WTC11 (cell line): ENCODE data around the gene CYP3A5. TPM values are rescaled to one million over a fixed set of nuclear protein-coding genes. Genes with fewer than 3 reads are reported as not detected.

Source experiments
- ATAC-seq: fragments of 200-7000 bp; cut with Tn5 transposase; 2 replicates; pipeline ENCODE4 v1.10.0; 2021; ENCODE audit warnings: mild to moderate bottlenecking, moderate library complexity
- CTCF ChIA-PET: fragments of 300-600 bp; sonication (Branson Sonifier 250); formaldehyde crosslinking; loops from one replicate; lab custom pipeline; 2021; ENCODE audit warnings: antibody characterized with exemption; lab: Charles Lee
- POLR2A ChIA-PET: fragments of 350-600 bp; sonication (Branson Sonifier 250); formaldehyde crosslinking; loops from one replicate; lab custom pipeline; 2021; ENCODE audit warnings: antibody characterized with exemption; lab: Charles Lee
- DNase-seq: peaks from one replicate; pipeline ENCODE4 v3.0.0; 2021; ENCODE audit warnings: low spot score
- H3K27ac Mint-ChIP-seq: 2 replicates; pipeline ENCODE4 v1.8.0; 2021; ENCODE audit warnings: mixed read lengths
- H3K27me3 Mint-ChIP-seq: 2 replicates; pipeline ENCODE4 v1.8.0; 2021; ENCODE audit warnings: low read depth, mild to moderate bottlenecking, moderate library complexity, mixed read lengths
- H3K36me3 Mint-ChIP-seq: 2 replicates; pipeline ENCODE4 v1.8.0; 2021; ENCODE audit warnings: mixed read lengths
- H3K4me1 Mint-ChIP-seq: 2 replicates; pipeline ENCODE4 v1.8.0; 2022; ENCODE audit warnings: mixed read lengths
- H3K4me3 Mint-ChIP-seq: 2 replicates; pipeline ENCODE4 v1.8.0; 2021; ENCODE audit warnings: mild to moderate bottlenecking, moderate library complexity, mixed read lengths
- H3K9me3 Mint-ChIP-seq: 2 replicates; pipeline ENCODE4 v1.8.0; 2021; ENCODE audit warnings: mixed read lengths
- ATF1 ChIP-seq: sonication (generic); formaldehyde crosslinking; IDR thresholded peaks from 2 replicates; pipeline ENCODE4 v1.8.1; 2023; ENCODE audit warnings: mild to moderate bottlenecking, moderate library complexity, missing genetic modification reagents
- ATF3 ChIP-seq: sonication (generic); formaldehyde crosslinking; conservative IDR thresholded peaks from 2 replicates; pipeline ENCODE4 v1.8.1; 2022; ENCODE audit warnings: mild to moderate bottlenecking, missing genetic modification reagents
- CDX4 ChIP-seq: fragments of 250-450 bp; sonication (Bioruptor Pico); IDR thresholded peaks from 2 replicates; pipeline ENCODE4 v1.9.0; 2021; ENCODE audit warnings: moderate library complexity, mild to moderate bottlenecking, inconsistent platforms, borderline replicate concordance
- CREB1 ChIP-seq: sonication (generic); formaldehyde crosslinking; IDR thresholded peaks from 2 replicates; pipeline ENCODE4 v1.8.0; 2023; ENCODE audit warnings: mild to moderate bottlenecking, missing genetic modification reagents
- E2F5 ChIP-seq: sonication (generic); formaldehyde crosslinking; IDR thresholded peaks from 2 replicates; pipeline ENCODE4 v1.8.1; 2022; ENCODE audit warnings: mild to moderate bottlenecking, moderate library complexity, missing genetic modification reagents
- ELF4 ChIP-seq: sonication (generic); formaldehyde crosslinking; IDR thresholded peaks from 2 replicates; pipeline ENCODE4 v1.8.1; 2022; ENCODE audit warnings: low read depth, mild to moderate bottlenecking, moderate library complexity, missing genetic modification reagents
- FOXP1 ChIP-seq: sonication (generic); formaldehyde crosslinking; IDR thresholded peaks from 2 replicates; pipeline ENCODE4 v1.8.0; 2022; ENCODE audit warnings: missing genetic modification reagents, mild to moderate bottlenecking, moderate library complexity, borderline replicate concordance
- HMGA2 ChIP-seq: fragments of 250-450 bp; sonication (Bioruptor Pico); IDR thresholded peaks from 2 replicates; pipeline ENCODE4 v1.4.0; 2021; ENCODE audit warnings: mild to moderate bottlenecking, moderate library complexity
- NFE2L1 ChIP-seq: sonication (generic); formaldehyde crosslinking; IDR thresholded peaks from 2 replicates; pipeline ENCODE4 v1.8.1; 2023; ENCODE audit warnings: missing genetic modification reagents
- NFYB ChIP-seq: sonication (generic); formaldehyde crosslinking; conservative IDR thresholded peaks from 2 replicates; pipeline ENCODE4 v1.8.0; 2022; ENCODE audit warnings: low read depth, missing genetic modification reagents
- NR1H2 ChIP-seq: sonication (generic); formaldehyde crosslinking; IDR thresholded peaks from 2 replicates; pipeline ENCODE4 v1.9.0; 2021; ENCODE audit warnings: mild to moderate bottlenecking, moderate library complexity, missing genetic modification reagents
- NR2C2 ChIP-seq: sonication (generic); formaldehyde crosslinking; IDR thresholded peaks from 2 replicates; pipeline ENCODE4 v1.8.0; 2022; ENCODE audit warnings: mild to moderate bottlenecking, missing genetic modification reagents
- NR3C1 ChIP-seq: sonication (generic); formaldehyde crosslinking; conservative IDR thresholded peaks from 2 replicates; pipeline ENCODE4 v1.8.1; 2023; ENCODE audit warnings: low read depth, mild to moderate bottlenecking, missing genetic modification reagents
- OVOL2 ChIP-seq: fragments of 250-450 bp; sonication (Bioruptor Pico); IDR thresholded peaks from 2 replicates; pipeline ENCODE4 v1.9.0; 2021; ENCODE audit warnings: mild to moderate bottlenecking, borderline replicate concordance
- PRDM15 ChIP-seq: sonication (generic); formaldehyde crosslinking; IDR thresholded peaks from 2 replicates; pipeline ENCODE4 v1.8.0; 2022; ENCODE audit warnings: missing genetic modification reagents
- PREB ChIP-seq: sonication (generic); formaldehyde crosslinking; IDR thresholded peaks from 2 replicates; pipeline ENCODE4 v1.8.1; 2022; ENCODE audit warnings: mild to moderate bottlenecking, missing genetic modification reagents, moderate library complexity, borderline replicate concordance
- RELA ChIP-seq: sonication (generic); formaldehyde crosslinking; IDR thresholded peaks from 2 replicates; pipeline ENCODE4 v1.8.1; 2022; ENCODE audit warnings: missing genetic modification reagents, mild to moderate bottlenecking, borderline replicate concordance
- SMAD3 ChIP-seq: sonication (generic); formaldehyde crosslinking; IDR thresholded peaks from 2 replicates; pipeline ENCODE4 v1.8.0; 2022; ENCODE audit warnings: missing genetic modification reagents, mild to moderate bottlenecking, borderline replicate concordance
- SOX15 ChIP-seq: fragments of 250-450 bp; sonication (Bioruptor Pico); IDR thresholded peaks from 2 replicates; pipeline ENCODE4 v1.9.0; 2021; ENCODE audit warnings: mild to moderate bottlenecking
- STAT6 ChIP-seq: sonication (generic); formaldehyde crosslinking; conservative IDR thresholded peaks from 2 replicates; pipeline ENCODE4 v1.8.1; 2023; ENCODE audit warnings: mild to moderate bottlenecking, low read depth, missing genetic modification reagents, moderate library complexity
- TP53 ChIP-seq: sonication (generic); formaldehyde crosslinking; IDR thresholded peaks from 2 replicates; pipeline ENCODE4 v1.8.1; 2023; ENCODE audit warnings: mild to moderate bottlenecking, missing genetic modification reagents
- ZBTB21 ChIP-seq: sonication (generic); formaldehyde crosslinking; IDR thresholded peaks from 2 replicates; pipeline ENCODE4 v1.8.1; 2023; ENCODE audit warnings: mild to moderate bottlenecking, missing genetic modification reagents, borderline replicate concordance
- ZMAT4 ChIP-seq: fragments of 250-450 bp; sonication (Bioruptor Pico); IDR thresholded peaks from 2 replicates; pipeline ENCODE4 v1.9.0; 2021; ENCODE audit warnings: mild to moderate bottlenecking
- ZNF138 ChIP-seq: sonication (generic); formaldehyde crosslinking; conservative IDR thresholded peaks from 2 replicates; pipeline ENCODE4 v1.8.1; 2022; ENCODE audit warnings: mild to moderate bottlenecking, moderate library complexity, missing genetic modification reagents
- ZNF317 ChIP-seq: sonication (generic); formaldehyde crosslinking; IDR thresholded peaks from 2 replicates; pipeline ENCODE4 v1.8.1; 2023; ENCODE audit warnings: low read depth, mild to moderate bottlenecking, moderate library complexity, missing genetic modification reagents, borderline replicate concordance
- total RNA-seq: library from RNA; stranded (reverse); gene quantifications from 3 replicates; pipeline ENCODE4 v1.2.3, GENCODE V29; 2021

The CYP3A5 gene
- total RNA-seq, 1 experiment from 2014 or later, result 0.39 TPM

- no peaks in the 10 kb centered on the region for H3K9me3 Mint-ChIP-seq
- CTCF ChIA-PET, result no interaction called here
- DNase-seq, result no peak
- TF ChIP-seq FOXP1 (no peak), CREB1 (CRISPR knock-in tag) (no peak), ZMAT4 (CRISPR knock-in tag) (no peak), ZNF317 (no peak), HMGA2 (CRISPR knock-in tag) (no peak), NFYB (CRISPR knock-in tag) (no peak), ZBTB21 (CRISPR knock-in tag) (no peak), CDX4 (CRISPR knock-in tag) (no peak), NFE2L1 (CRISPR knock-in tag) (no peak), ELF4 (CRISPR knock-in tag) (no peak), ATF1 (no peak), STAT6 (CRISPR knock-in tag) (no peak), RELA (CRISPR knock-in tag) (no peak), PREB (CRISPR knock-in tag) (no peak), ZNF138 (no peak), SMAD3 (CRISPR knock-in tag) (no peak), NR3C1 (CRISPR knock-in tag) (no peak)
- TF ChIP-seq, all 79 proteins: peak for 0
- peaks cover 8% of the 10 kb centered on the region for H3K4me1 Mint-ChIP-seq
- ATAC-seq, result no peak
- H3K27me3 Mint-ChIP-seq, result no peaks in the 10 kb centered on the region
- H3K36me3 Mint-ChIP-seq, result peaks cover 84% of the 10 kb centered on the region
- H3K27ac Mint-ChIP-seq, result no peak overlapping the region
- H3K4me3 Mint-ChIP-seq, result no peak overlapping the region
- POLR2A ChIA-PET, result interaction anchor here (0.6 kb wide), 1 partner anchor 9 kb away, joined by 3 read pairs; no protein-coding TSS in a partner anchor
These were observed 55.9 kb downstream of the CYP3A5 start for GRCh38 chr7:99623702-99624447.

GRCh38 chr7:99623091-99623693 lies 56.6 kb downstream of the CYP3A5 start:
- H3K9me3 Mint-ChIP-seq, result no peaks in the 10 kb centered on the region
- H3K27me3 Mint-ChIP-seq, result no peaks in the 10 kb centered on the region
- no peak overlapping the region for H3K4me3 Mint-ChIP-seq
- ATAC-seq (no peak), DNase-seq (no peak)
- ChIA-PET CTCF (no interaction called here), POLR2A (no interaction called here)
- H3K36me3 Mint-ChIP-seq, result peaks cover 85% of the 10 kb centered on the region
- peaks cover 2% of the 10 kb centered on the region for H3K4me1 Mint-ChIP-seq
- no peak overlapping the region for H3K27ac Mint-ChIP-seq
- TF ChIP-seq NR1H2, result no peak
- no peak for TF ChIP-seq OVOL2
- TF ChIP-seq SOX15 (CRISPR knock-in tag), result no peak
- no peak for TF ChIP-seq PRDM15 (CRISPR knock-in tag)
- no peak for TF ChIP-seq NR2C2 (CRISPR knock-in tag)
- no peak for TF ChIP-seq ZBTB21 (CRISPR knock-in tag)
- no peak for TF ChIP-seq ATF3
- no peak for TF ChIP-seq E2F5 (CRISPR knock-in tag)
- TF ChIP-seq TP53 (CRISPR knock-in tag), result no peak
